Mucosa of descending colon (tissue), 3 donors: ENCODE results near the gene CTNNBL1. TPM values are rescaled to one million over a fixed set of nuclear protein-coding genes. Genes with fewer than 3 reads are reported as not detected.

Source experiments
- ATAC-seq: fragments of 200-7000 bp; cut with Tn5 transposase; one replicate; pipeline ENCODE4 v1.9.1; 2020; ENCODE audit warnings: mild to moderate bottlenecking, moderate library complexity
- DNase-seq, 3 donors: peaks; one replicate each; pipeline ENCODE4 v3.0.0-alpha.2; 2020
- H3K36me3 ChIP-seq: fragments of 200-600 bp; one replicate; pipeline ENCODE4 v1.8.0; 2021; ENCODE audit warnings: low read depth, mild to moderate bottlenecking
- H3K4me1 ChIP-seq: fragments of 200-600 bp; one replicate; pipeline ENCODE4 v1.8.0; 2021; ENCODE audit warnings: low read depth, mild to moderate bottlenecking
- H3K4me3 ChIP-seq: fragments of 200-600 bp; one replicate; pipeline ENCODE4 v1.8.0; 2021; ENCODE audit warnings: mild to moderate bottlenecking
- H3K9me3 ChIP-seq: fragments of 200-600 bp; one replicate; pipeline ENCODE4 v1.8.0; 2021; ENCODE audit warnings: mild to moderate bottlenecking
- CTCF ChIP-seq: fragments of 200-600 bp; IDR thresholded peaks from one replicate; pipeline ENCODE4 v1.8.0; 2022; ENCODE audit warnings: antibody characterized with exemption, mild to moderate bottlenecking
- intact Hi-C, 2 donors: fragments of 100-400 bp; cut with DNase I in 1 of 2; cut with micrococcal nuclease in 1 of 2; formaldehyde crosslinking; loops; one replicate each; pipeline versions ENCODE4 v1.11.0 to v1.11.1; 2022; cut with DNase I, micrococcal nuclease
- total RNA-seq, 3 donors: library from RNA; stranded (reverse); fragmentation: NEBNext Ultra II Directional in 2 of 3; extraction: Animal tissue kit (Norgen Biotek cat#: 25700) in 2 of 3; gene quantifications; one replicate each; pipeline versions ENCODE4 v1.2.1 to v1.2.4, GENCODE V29; 2021 to 2023
- donor health status: DM: no; HTN: no; CAD: no; lungs with moderate emphysema.
- donor health status: DM: no; HTN: no; CAD: no.
- donor health status: DM: no; HTN: yes; CAD: no.

CTNNBL1 gene
- total RNA-seq, 3 donors from 2014 or later: 31.0 to 64.8 (median 37.8) TPM

GRCh38 chr20:37881601-37882343 lies 187.9 kb downstream of the CTNNBL1 start:
- TF ChIP-seq CTCF: no peak
- intact Hi-C loops: no loop called here
- DNase-seq (no peak), ATAC-seq (no peak)
- Histone ChIP-seq H3K36me3 (no peaks in the 10 kb centered on the region), H3K9me3 (no peaks in the 10 kb centered on the region), H3K4me3 (no peak overlapping the region), H3K4me1 (no peaks in the 10 kb centered on the region)

- Histone ChIP-seq H3K9me3 (no peaks in the 10 kb centered on the region), H3K36me3 (no peaks in the 10 kb centered on the region), H3K4me3 (no peak overlapping the region), H3K4me1 (no peaks in the 10 kb centered on the region)
- no peak for DNase-seq
- intact Hi-C loops: no loop called here
- TF ChIP-seq CTCF: no peak
- ATAC-seq: no peak
Observed at GRCh38 chr20:37882961-37883712, 189.3 kb downstream of the CTNNBL1 start.

- H3K4me3 ChIP-seq: no peak overlapping the region
- H3K4me1 ChIP-seq: no peaks in the 10 kb centered on the region
- no peak for ATAC-seq
Observed at GRCh38 chr20:37885042-37885441, 191.2 kb downstream of the CTNNBL1 start.

GRCh38 chr20:37885593-37886503 lies 192.0 kb downstream of the CTNNBL1 start:
- ATAC-seq: no peak
- DNase-seq: no peak
- Histone ChIP-seq H3K4me1 (no peaks in the 10 kb centered on the region), H3K4me3 (no peak overlapping the region), H3K36me3 (no peaks in the 10 kb centered on the region), H3K9me3 (no peaks in the 10 kb centered on the region)
- intact Hi-C loops: no loop called here
- no peak for TF ChIP-seq CTCF

More at GRCh38 chr20:37885042-37885441, 191.2 kb downstream of the CTNNBL1 start:
- no peaks in the 10 kb centered on the region for H3K9me3 ChIP-seq
- DNase-seq: no peak
- H3K36me3 ChIP-seq: no peaks in the 10 kb centered on the region
- no peak for TF ChIP-seq CTCF
- intact Hi-C loops: no loop called here

- Histone ChIP-seq H3K4me3 (no peak overlapping the region), H3K9me3 (no peaks in the 10 kb centered on the region), H3K36me3 (no peaks in the 10 kb centered on the region), H3K4me1 (no peaks in the 10 kb centered on the region)
- DNase-seq: peak in 1 of 3 donors; percentile 29
- peak; percentile 21 for ATAC-seq
- intact Hi-C loops: no loop called here
- no peak for TF ChIP-seq CTCF
Observed at GRCh38 chr20:37886851-37887297, 193.0 kb downstream of the CTNNBL1 start.
